ENCODE data around the gene SAPCD1.
A peak's percentile ranks its signal among the peaks of the same experiment; 100 is the strongest.

SAPCD1 gene

GRCh38 chr6:31771992-31772358 lies 9.5 kb downstream of the SAPCD1 start:
- H3K9me3 ChIP-seq (ENCODE audit: control insufficient read depth, insufficient read depth, low read depth, low read length): no peaks in the 10 kb centered on the region
- peaks cover 1% of the 10 kb centered on the region; the same call in 1 of the 2 replicates for H3K4me1 ChIP-seq (ENCODE audit: control insufficient read depth, insufficient read depth, low read length)
- no peak overlapping the region for H3K9ac ChIP-seq (ENCODE audit: low read length)
- H3K27me3 ChIP-seq (ENCODE audit: control insufficient read depth, insufficient read depth, low read length): no peaks in the 10 kb centered on the region
- H3K27ac ChIP-seq (ENCODE audit: low read depth, low read length): no peak overlapping the region
- no peaks in the 10 kb centered on the region for H3K36me3 ChIP-seq (ENCODE audit: control insufficient read depth, insufficient read depth, low read length)
- H3K4me3 ChIP-seq (ENCODE audit: low read depth, low read length): no peak overlapping the region

DNA sequence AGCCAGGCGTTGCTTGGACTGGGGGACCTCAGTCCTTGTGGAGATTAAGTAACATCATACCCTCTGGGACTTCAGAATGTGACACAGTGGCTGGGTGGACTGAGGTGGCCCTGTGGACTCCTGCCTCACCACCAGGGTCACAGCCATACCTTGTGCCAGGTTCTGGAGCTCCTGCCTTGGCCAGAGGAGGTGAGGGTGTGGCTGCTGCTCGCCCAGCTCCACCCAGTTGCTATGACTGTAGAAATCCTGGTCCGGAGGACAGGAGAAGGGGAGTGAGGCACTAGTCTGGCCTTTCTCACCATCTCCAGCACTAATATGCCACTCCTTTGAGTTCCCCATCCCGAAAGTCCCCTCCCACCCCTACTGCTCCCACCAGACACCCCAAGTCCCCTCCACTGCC lies 12.7 kb downstream of the SAPCD1 start:
- peaks cover 6% of the 10 kb centered on the region; the same call in 1 of the 2 replicates for H3K4me1 ChIP-seq (ENCODE audit: control insufficient read depth, insufficient read depth, low read length)
- peaks cover 30% of the 10 kb centered on the region for H3K36me3 ChIP-seq (ENCODE audit: control insufficient read depth, insufficient read depth, low read length)
- no peak overlapping the region for H3K9ac ChIP-seq (ENCODE audit: low read length)
- H3K4me3 ChIP-seq (ENCODE audit: low read depth, low read length): no peak overlapping the region
- no peaks in the 10 kb centered on the region for H3K27me3 ChIP-seq (ENCODE audit: control insufficient read depth, insufficient read depth, low read length)
- no peak overlapping the region for H3K27ac ChIP-seq (ENCODE audit: low read depth, low read length)
- no peaks in the 10 kb centered on the region for H3K9me3 ChIP-seq (ENCODE audit: control insufficient read depth, insufficient read depth, low read depth, low read length)

DNA sequence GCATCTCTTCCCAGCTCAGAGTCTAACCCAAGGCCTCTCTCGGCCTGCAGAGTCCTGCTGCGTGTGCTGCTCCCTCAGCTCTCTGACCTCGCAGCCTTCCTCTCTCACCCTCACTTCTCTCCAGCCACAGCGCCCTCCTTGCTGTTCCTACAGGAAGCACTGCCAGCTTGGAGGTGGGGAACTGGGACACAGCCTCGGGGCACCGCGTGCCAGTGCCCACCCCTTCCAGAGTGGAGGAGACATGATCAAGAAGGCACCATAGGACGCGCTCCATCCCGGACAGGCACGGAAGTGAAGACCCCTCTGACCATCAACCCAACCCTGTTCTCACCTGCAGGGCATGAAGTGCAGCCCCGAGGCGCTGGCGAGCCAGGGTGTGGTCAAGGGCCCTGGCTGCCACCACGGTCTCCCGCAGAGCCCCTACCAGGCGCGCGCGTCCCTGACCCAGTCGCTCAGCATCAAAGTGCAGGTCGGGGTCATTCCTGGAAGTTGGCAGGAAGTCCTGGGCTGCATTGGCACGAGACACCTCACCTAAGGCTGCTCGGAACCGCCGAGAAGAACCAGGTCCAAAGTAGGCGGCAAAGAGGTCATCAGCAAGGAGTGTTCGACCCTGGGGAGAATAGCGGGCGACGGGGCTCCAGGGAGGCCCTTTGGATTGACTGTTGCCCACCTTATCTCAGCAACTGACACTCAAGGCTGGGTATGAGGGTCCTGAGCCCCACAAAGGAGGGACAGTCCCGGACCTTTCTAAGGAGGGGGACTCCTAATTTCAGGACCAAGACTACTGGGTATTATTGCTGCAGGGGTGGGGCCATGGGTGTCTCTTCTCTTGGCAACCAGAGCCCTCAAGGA lies 13.4 kb downstream of the SAPCD1 start:
- Histone ChIP-seq H3K4me1 (ENCODE audit: control insufficient read depth, insufficient read depth, low read length) (peaks cover 6% of the 10 kb centered on the region; the same call in 1 of the 2 replicates), H3K9me3 (ENCODE audit: control insufficient read depth, insufficient read depth, low read depth, low read length) (no peaks in the 10 kb centered on the region), H3K4me3 (ENCODE audit: low read depth, low read length) (no peak overlapping the region), H3K9ac (ENCODE audit: low read length) (no peak overlapping the region), H3K27me3 (ENCODE audit: control insufficient read depth, insufficient read depth, low read length) (no peaks in the 10 kb centered on the region), H3K27ac (ENCODE audit: low read depth, low read length) (no peak overlapping the region), H3K36me3 (ENCODE audit: control insufficient read depth, insufficient read depth, low read length) (peaks cover 36% of the 10 kb centered on the region)

DNA sequence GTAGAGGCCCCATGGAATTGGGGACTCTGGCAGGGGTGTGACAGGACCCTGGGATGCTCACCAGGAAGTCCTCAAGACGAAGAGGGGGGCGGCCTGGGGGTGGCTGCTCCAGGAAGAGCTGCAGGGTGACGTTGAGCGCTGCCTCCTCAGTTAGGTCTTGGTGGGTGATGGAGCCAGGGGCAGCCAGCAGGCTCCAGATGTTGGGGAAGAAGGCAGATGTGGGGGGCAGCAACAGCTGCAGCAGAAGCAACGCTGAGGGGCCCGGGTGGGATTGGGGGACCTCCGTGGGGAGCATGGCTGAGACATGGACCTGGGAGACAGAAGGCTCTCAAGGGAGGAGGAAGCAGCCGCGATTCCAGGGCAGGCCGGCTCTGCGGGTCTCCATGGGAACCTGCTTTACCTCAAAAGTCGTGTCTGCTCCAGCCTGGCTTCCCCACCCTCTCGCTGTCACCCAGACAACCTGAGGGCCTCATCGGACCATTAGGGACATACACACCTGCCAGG lies 14.1 kb downstream of the SAPCD1 start:
- no peaks in the 10 kb centered on the region for H3K9me3 ChIP-seq (ENCODE audit: control insufficient read depth, insufficient read depth, low read depth, low read length)
- no peak overlapping the region for H3K9ac ChIP-seq (ENCODE audit: low read length)
- H3K4me1 ChIP-seq (ENCODE audit: control insufficient read depth, insufficient read depth, low read length): peaks cover 6% of the 10 kb centered on the region; the same call in 1 of the 2 replicates
- H3K27ac ChIP-seq (ENCODE audit: low read depth, low read length): no peak overlapping the region
- no peaks in the 10 kb centered on the region for H3K27me3 ChIP-seq (ENCODE audit: control insufficient read depth, insufficient read depth, low read length)
- peaks cover 43% of the 10 kb centered on the region for H3K36me3 ChIP-seq (ENCODE audit: control insufficient read depth, insufficient read depth, low read length)
- no peak overlapping the region for H3K4me3 ChIP-seq (ENCODE audit: low read depth, low read length)

- H3K36me3 ChIP-seq (ENCODE audit: control insufficient read depth, insufficient read depth, low read length): peaks cover 49% of the 10 kb centered on the region
- peak within 1 kb of the TSS; percentile 2 for H3K9ac ChIP-seq (ENCODE audit: low read length)
- no peaks in the 10 kb centered on the region for H3K9me3 ChIP-seq (ENCODE audit: control insufficient read depth, insufficient read depth, low read depth, low read length)
- H3K27ac ChIP-seq (ENCODE audit: low read depth, low read length): no peak within 1 kb of the TSS; the same call in 1 of the 2 replicates
- peaks cover 6% of the 10 kb centered on the region; the same call in 1 of the 2 replicates for H3K4me1 ChIP-seq (ENCODE audit: control insufficient read depth, insufficient read depth, low read length)
- H3K27me3 ChIP-seq (ENCODE audit: control insufficient read depth, insufficient read depth, low read length): no peaks in the 10 kb centered on the region
- H3K4me3 ChIP-seq (ENCODE audit: low read depth, low read length): no peak within 1 kb of the TSS
Observed at GRCh38 chr6:31776989-31777666, 14.7 kb downstream of the SAPCD1 start, which contains the start of gene VWA7. Gene VWA7 (minus strand): TSS chr6:31777328. CDS start chr6:31776779, 549 bp downstream.

DNA sequence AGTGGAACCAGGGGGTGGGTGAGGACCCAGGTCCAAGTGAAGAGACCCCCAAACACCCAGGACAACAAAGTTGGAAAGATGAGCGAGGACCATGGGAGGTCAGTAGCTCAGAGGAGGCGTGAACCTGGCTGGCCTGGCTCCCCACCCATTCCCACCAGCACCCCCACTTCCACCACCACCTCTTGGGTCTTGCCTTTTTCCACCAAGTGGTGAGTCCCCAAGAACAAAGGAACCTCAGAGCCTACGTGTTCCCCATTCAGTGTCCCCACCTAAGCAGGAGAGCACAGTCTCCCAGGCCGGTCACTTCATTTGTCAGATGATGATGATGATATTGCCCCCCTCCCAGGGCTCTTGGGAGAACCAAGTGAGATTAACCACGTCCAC lies 15.2 kb downstream of the SAPCD1 start:
- Histone ChIP-seq H3K27ac (ENCODE audit: low read depth, low read length) (no peak overlapping the region), H3K9me3 (ENCODE audit: control insufficient read depth, insufficient read depth, low read depth, low read length) (no peaks in the 10 kb centered on the region), H3K9ac (ENCODE audit: low read length) (no peak overlapping the region), H3K4me3 (ENCODE audit: low read depth, low read length) (no peak overlapping the region), H3K27me3 (ENCODE audit: control insufficient read depth, insufficient read depth, low read length) (no peaks in the 10 kb centered on the region), H3K36me3 (ENCODE audit: control insufficient read depth, insufficient read depth, low read length) (peaks cover 54% of the 10 kb centered on the region), H3K4me1 (ENCODE audit: control insufficient read depth, insufficient read depth, low read length) (peaks cover 6% of the 10 kb centered on the region; the same call in 1 of the 2 replicates)

DNA sequence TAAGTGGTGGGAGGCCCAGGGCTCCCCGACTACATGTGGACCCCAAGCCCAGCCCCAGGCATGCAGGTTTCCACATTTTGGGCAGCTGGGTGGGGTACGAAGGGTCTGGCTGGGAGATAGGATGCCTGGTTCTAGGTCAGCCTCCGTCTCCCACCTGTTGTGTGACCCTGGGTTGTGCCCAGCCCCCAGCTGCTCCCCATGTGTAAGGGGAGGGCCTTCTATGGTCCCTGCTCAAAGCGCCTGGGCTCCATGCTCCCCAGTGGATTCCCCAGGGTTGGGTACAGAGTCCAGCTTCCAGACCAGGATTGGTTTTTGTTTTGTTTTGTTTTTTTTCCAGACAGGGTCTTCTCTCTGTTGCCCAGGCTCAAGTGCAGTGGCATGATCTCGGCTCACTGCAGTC lies 15.7 kb downstream of the SAPCD1 start:
- no peaks in the 10 kb centered on the region for H3K9me3 ChIP-seq (ENCODE audit: control insufficient read depth, insufficient read depth, low read depth, low read length)
- H3K36me3 ChIP-seq (ENCODE audit: control insufficient read depth, insufficient read depth, low read length): peaks cover 60% of the 10 kb centered on the region
- no peak overlapping the region for H3K4me3 ChIP-seq (ENCODE audit: low read depth, low read length)
- no peak overlapping the region for H3K27ac ChIP-seq (ENCODE audit: low read depth, low read length)
- peaks cover 6% of the 10 kb centered on the region; the same call in 1 of the 2 replicates for H3K4me1 ChIP-seq (ENCODE audit: control insufficient read depth, insufficient read depth, low read length)
- no peak overlapping the region for H3K9ac ChIP-seq (ENCODE audit: low read length)
- H3K27me3 ChIP-seq (ENCODE audit: control insufficient read depth, insufficient read depth, low read length): no peaks in the 10 kb centered on the region

- H3K4me1 ChIP-seq (ENCODE audit: control insufficient read depth, insufficient read depth, low read length): peaks cover 6% of the 10 kb centered on the region; the same call in 1 of the 2 replicates
- no peaks in the 10 kb centered on the region for H3K9me3 ChIP-seq (ENCODE audit: control insufficient read depth, insufficient read depth, low read depth, low read length)
- no peak overlapping the region for H3K27ac ChIP-seq (ENCODE audit: low read depth, low read length)
- H3K36me3 ChIP-seq (ENCODE audit: control insufficient read depth, insufficient read depth, low read length): peaks cover 68% of the 10 kb centered on the region
- no peaks in the 10 kb centered on the region for H3K27me3 ChIP-seq (ENCODE audit: control insufficient read depth, insufficient read depth, low read length)
- no peak overlapping the region for H3K9ac ChIP-seq (ENCODE audit: low read length)
- H3K4me3 ChIP-seq (ENCODE audit: low read depth, low read length): no peak overlapping the region
Observed at GRCh38 chr6:31778999-31779885, 16.8 kb downstream of the SAPCD1 start.

DNA sequence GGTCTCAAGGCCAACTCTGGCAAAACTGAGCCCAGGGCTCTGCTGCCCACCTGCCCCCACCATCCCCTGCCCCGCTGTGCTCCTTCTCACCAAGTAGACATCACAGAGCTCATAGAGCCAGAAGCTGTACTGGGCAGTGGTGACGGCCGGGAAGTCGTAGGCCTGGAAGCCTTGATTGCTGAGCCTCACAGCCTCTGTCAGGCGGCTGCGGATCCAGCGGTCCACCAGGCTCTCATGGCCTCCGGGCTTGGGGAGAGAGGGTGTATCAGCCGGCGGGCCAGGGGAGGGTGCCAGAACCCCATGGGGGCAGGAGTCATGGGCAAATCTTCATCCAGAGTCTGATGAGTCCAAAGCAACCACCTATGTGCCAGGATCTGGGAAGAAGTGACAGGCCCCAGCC lies 17.5 kb downstream of the SAPCD1 start:
- Histone ChIP-seq H3K27me3 (ENCODE audit: control insufficient read depth, insufficient read depth, low read length) (no peaks in the 10 kb centered on the region), H3K36me3 (ENCODE audit: control insufficient read depth, insufficient read depth, low read length) (peaks cover 75% of the 10 kb centered on the region), H3K4me3 (ENCODE audit: low read depth, low read length) (no peak overlapping the region), H3K27ac (ENCODE audit: low read depth, low read length) (no peak overlapping the region), H3K9me3 (ENCODE audit: control insufficient read depth, insufficient read depth, low read depth, low read length) (no peaks in the 10 kb centered on the region), H3K9ac (ENCODE audit: low read length) (no peak overlapping the region), H3K4me1 (ENCODE audit: control insufficient read depth, insufficient read depth, low read length) (peaks cover 6% of the 10 kb centered on the region; the same call in 1 of the 2 replicates)

DNA sequence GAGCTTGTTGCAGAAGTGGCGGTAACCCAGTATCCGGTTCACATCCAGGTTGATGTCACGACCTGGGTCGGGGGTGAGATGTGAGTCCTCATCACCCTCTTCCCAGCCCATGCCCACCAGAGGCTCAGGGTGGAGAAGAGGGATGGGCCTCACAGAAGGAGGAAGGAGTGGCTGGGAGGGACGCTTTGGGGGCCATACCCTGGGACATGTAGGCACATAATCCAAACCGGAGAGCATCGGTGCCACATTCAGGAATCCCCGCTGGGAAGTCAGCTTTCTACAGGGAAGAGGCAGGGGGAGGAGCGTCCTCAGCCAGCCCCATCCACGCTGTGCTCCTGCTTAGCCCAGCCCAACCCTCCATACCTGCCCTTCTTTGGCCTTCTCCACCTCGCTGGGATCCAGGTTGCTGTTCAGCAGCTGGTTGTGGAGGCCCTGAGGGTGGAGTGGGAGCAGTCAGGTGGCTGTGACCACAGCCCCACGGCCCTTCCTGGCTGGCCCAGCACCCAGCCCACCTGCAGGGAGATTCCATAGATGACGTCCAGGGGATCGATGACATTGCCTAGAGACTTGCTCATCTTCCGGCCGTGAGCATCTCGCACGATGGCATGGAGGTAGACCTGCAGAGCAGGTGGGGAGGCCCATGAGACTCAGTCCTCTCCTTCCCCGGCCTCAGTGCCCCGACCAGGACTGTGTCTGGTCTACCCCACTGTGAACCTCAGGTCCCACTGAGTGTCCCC lies 18.2 kb downstream of the SAPCD1 start:
- Histone ChIP-seq H3K9ac (ENCODE audit: low read length) (no peak overlapping the region), H3K36me3 (ENCODE audit: control insufficient read depth, insufficient read depth, low read length) (peaks cover 83% of the 10 kb centered on the region)

More for the DNA sequence above, 18.2 kb downstream of the SAPCD1 start:
- H3K4me1 ChIP-seq (ENCODE audit: control insufficient read depth, insufficient read depth, low read length): peaks cover 6% of the 10 kb centered on the region; the same call in 1 of the 2 replicates
- no peaks in the 10 kb centered on the region for H3K27me3 ChIP-seq (ENCODE audit: control insufficient read depth, insufficient read depth, low read length)
- no peaks in the 10 kb centered on the region for H3K9me3 ChIP-seq (ENCODE audit: control insufficient read depth, insufficient read depth, low read depth, low read length)
- no peak overlapping the region for H3K27ac ChIP-seq (ENCODE audit: low read depth, low read length)
- H3K4me3 ChIP-seq (ENCODE audit: low read depth, low read length): no peak overlapping the region
